Dendritic cell treated with granulocyte-macrophage colony-stimulating factor and Interleukin-4, amounts not matched to agents 40 ng/mL and 50 ng/mL, for 4 days (primary cell): ENCODE measurements around the gene GPR132.
"Not testable (repeated sequence)": the region's sequence is repeated elsewhere in the genome, so short reads cannot be mapped to it uniquely, and the experiment has no call there.

Experiments
- H3K27ac Mint-ChIP-seq: one replicate; pipeline ENCODE4 v1.8.0; 2022; ENCODE audit warnings: mild to moderate bottlenecking, mixed read lengths
- H3K27me3 Mint-ChIP-seq: one replicate; pipeline ENCODE4 v1.8.0; 2022; ENCODE audit warnings: mild to moderate bottlenecking, mixed read lengths
- H3K36me3 Mint-ChIP-seq: one replicate; pipeline ENCODE4 v1.8.0; 2022; ENCODE audit warnings: low read depth, mixed read lengths
- H3K4me1 Mint-ChIP-seq: one replicate; pipeline ENCODE4 v1.8.0; 2022; ENCODE audit warnings: low read depth, mixed read lengths
- H3K4me3 Mint-ChIP-seq: one replicate; pipeline ENCODE4 v1.8.0; 2022; ENCODE audit warnings: mild to moderate bottlenecking, moderate library complexity, mixed read lengths
- H3K9me3 Mint-ChIP-seq: one replicate; pipeline ENCODE4 v1.8.0; 2022; ENCODE audit warnings: mixed read lengths
- intact Hi-C: fragments of 100-400 bp; cut with micrococcal nuclease; formaldehyde crosslinking; loops from one replicate; pipeline ENCODE4 v1.15.0; 2022

The GPR132 gene

DNA sequence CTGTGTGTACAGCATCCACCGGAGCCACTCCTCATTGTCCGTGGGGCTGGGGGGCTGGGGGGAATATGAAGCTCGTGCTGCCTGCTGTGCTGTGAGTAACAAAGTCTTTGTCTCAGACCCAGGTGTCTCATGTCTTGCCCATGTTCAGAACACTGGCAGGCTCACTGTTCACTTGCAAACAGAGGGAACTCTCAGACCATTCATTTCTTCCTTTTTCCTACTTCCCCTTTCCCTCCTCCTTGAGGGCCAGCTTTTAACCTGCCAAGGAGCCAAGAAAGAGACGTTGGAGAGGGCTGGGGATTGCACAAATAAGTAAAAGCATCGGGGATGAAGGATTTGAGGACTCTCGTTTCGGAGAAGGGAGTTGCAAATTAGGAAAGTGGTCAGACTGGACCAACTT is 21.6 kb downstream of the GPR132 start:
- peaks cover 18% of the 10 kb centered on the region for H3K36me3 Mint-ChIP-seq
- H3K4me3 Mint-ChIP-seq = no peak overlapping the region
- intact Hi-C loops = no loop called here
- peak overlapping the region; percentile 21 for H3K27ac Mint-ChIP-seq
- peaks cover 14% of the 10 kb centered on the region for H3K27me3 Mint-ChIP-seq
- H3K4me1 Mint-ChIP-seq = peaks cover 40% of the 10 kb centered on the region
- no peaks in the 10 kb centered on the region for H3K9me3 Mint-ChIP-seq

DNA sequence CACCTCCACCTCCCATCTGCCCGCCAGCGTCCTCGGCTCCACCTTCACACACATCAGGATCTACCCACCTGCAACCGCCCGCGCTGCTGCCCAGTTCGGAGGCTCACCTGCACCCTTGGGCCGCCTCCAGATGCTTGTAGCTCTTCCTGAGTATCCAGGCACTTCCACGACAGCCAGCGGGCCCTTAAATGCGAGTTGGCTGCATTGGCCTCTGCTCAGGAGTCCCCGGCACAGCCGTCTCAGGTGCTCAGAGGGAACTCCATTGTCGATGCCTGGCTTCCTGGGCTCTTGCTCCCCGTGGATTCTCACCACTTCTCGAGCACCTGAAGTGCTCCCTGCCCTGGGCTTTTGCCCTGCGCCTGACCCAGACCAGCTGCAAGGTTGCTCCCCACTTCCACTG is 22.4 kb downstream of the GPR132 start:
- Mint-ChIP-seq H3K4me1 (peaks cover 36% of the 10 kb centered on the region), H3K27me3 (peaks cover 14% of the 10 kb centered on the region), H3K36me3 (peaks cover 10% of the 10 kb centered on the region), H3K9me3 (no peaks in the 10 kb centered on the region), H3K4me3 (no peak overlapping the region), H3K27ac (peak overlapping the region; percentile 21)
- intact Hi-C loops = no loop called here

DNA sequence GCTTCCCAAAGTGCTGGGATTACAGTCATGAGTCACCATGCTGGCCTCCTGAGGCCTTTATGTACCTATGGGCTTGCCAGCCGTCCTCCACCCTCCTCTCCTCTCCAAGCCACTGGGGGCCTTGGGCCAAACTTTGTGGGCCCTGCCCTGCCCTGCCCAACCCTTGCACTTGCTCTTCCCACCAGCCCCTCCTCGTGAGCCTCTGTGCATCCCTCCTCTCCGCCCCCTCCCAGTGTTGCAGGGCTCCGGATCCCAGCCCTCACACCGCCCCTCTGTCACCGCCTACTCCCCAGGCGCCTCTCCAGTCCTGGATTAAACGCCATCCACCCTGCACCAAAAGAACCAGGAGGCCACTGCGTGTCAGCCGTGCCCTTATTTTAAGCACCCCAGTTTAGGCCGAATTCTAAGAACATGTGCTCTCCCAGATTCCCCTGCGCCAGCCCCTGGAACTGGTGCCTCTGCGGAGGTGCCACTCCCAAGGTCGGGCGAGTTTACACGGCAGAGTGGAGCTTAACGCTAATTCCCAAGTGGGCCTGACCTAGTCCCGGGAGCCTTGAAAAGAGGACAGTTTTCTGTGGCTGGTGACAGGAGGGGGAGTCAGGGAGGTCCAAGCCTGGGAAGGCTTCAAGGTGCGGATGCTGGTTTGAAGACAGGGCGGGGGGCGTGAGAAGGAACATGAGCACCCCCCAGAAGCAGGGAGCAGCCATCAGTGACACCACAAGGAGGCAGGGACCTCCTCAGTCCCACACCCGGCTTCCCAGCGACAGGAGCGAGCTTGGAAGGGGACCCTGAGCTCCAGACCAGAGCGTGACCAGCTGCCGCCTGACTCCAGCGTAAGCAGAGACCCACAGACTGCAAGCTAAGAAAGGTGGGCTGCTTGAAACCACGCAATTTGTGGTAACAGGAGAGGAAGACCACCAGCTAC is 23.1 kb downstream of the GPR132 start:
- Mint-ChIP-seq H3K27me3 (peaks cover 16% of the 10 kb centered on the region), H3K27ac (no peak overlapping the region), H3K9me3 (no peaks in the 10 kb centered on the region), H3K36me3 (peaks cover 3% of the 10 kb centered on the region), H3K4me3 (no peak overlapping the region), H3K4me1 (peaks cover 35% of the 10 kb centered on the region)
- intact Hi-C loops = no loop called here

DNA sequence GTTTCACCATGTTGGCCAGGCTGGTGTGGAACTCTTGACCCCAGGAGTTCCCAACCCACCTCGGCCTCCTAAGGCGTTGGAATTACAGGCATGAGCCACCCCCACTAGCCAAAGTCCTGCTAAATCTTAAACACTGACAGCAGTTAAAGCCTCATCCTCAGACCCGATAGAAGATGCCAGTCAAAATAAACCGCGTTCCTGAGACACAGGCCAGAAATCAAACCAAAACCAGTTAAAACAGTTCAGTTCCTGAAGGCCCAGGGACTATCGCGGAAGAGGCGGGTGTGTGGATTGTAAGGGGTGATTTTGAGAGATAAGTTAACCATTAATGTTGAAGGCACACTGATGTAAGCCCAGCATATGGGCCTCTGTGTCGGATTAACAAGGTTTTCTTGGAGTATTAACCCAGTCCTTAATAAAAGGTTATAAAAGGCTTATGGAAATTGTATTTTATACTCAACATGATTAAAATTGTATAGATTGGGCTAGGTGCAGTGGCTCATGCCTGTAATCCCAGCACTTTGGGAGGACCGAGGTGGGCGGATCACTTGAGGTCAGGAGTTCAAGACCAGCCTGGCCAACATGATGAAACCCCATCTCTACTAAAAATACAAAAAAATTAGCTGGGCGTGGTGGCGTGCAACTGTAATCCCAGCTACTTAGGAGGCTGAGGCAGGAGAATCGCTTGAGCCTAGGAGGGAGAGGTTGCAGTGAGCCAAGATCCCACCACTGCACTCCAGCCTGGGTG is 25.6 kb downstream of the GPR132 start:
- Mint-ChIP-seq H3K4me3 (no peak overlapping the region), H3K36me3 (no peaks in the 10 kb centered on the region), H3K27ac (no peak overlapping the region), H3K9me3 (no peaks in the 10 kb centered on the region), H3K4me1 (peaks cover 15% of the 10 kb centered on the region), H3K27me3 (peaks cover 12% of the 10 kb centered on the region)
- intact Hi-C loops = no loop called here

DNA sequence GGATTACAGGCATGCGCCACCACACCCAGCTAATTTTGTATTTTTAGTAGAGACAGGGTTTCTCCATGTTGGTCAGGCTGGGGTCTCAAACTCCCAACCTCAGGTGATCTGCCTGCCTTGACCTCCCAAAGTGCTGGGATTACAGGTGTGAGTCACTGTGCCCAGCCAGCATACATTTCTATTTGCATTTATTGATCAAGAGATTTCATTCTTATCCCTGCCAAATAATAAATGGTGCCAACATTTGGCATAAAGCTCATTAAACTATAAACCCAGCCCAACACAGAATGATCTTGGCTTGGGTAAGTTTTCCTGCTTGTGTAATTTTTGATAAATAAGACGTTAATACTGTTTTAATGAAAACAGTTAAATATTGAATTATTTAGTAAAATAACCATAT is 29.6 kb downstream of the GPR132 start:
- intact Hi-C loops, H3K27ac Mint-ChIP-seq: not testable (repeated sequence)

DNA sequence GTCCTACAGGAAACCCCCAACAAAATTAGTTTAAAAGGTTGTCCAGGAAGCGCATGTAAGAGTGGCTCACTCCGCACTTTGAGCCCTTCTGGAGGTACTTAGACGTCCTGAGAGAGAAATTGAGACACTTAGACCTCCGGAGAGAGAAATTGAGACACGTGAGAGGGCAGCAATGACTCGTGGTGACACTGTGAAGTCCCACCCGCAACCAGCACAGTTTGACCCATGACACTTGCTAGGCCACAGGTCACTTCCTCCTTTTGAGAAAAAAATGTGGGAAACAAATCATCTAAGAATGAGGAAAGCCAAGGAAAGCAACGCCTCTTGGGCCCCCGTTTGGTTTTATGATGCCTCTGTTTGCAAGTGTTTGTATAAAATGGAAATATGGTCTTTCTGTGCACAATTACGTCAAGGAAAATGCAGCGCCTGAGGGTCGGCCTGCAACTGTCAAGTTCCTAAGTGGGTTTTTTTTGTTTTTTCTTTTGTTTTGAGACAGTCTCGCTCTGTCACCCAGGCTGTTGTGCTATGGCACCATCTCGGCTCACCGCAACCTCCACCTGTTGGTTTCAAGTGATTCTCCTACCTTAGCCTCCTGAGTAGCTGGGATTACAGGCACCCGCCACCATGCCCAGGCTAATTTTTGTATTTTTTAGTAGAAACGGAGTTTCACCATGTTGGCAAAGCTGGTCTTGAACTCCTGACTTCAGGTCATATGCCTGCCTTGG is 30.8 kb downstream of the GPR132 start:
- Mint-ChIP-seq H3K4me3 (no peak overlapping the region), H3K27me3 (peaks cover 9% of the 10 kb centered on the region), H3K36me3 (no peaks in the 10 kb centered on the region), H3K27ac (peak overlapping the region; percentile 71), H3K9me3 (no peaks in the 10 kb centered on the region), H3K4me1 (peaks cover 13% of the 10 kb centered on the region)
- intact Hi-C loops = no loop called here

More for the DNA sequence above, 29.6 kb downstream of the GPR132 start:
- H3K4me3 Mint-ChIP-seq, H3K27me3 Mint-ChIP-seq, H3K9me3 Mint-ChIP-seq, H3K36me3 Mint-ChIP-seq: not testable (repeated sequence)
- peaks cover 13% of the 10 kb centered on the region for H3K4me1 Mint-ChIP-seq

DNA sequence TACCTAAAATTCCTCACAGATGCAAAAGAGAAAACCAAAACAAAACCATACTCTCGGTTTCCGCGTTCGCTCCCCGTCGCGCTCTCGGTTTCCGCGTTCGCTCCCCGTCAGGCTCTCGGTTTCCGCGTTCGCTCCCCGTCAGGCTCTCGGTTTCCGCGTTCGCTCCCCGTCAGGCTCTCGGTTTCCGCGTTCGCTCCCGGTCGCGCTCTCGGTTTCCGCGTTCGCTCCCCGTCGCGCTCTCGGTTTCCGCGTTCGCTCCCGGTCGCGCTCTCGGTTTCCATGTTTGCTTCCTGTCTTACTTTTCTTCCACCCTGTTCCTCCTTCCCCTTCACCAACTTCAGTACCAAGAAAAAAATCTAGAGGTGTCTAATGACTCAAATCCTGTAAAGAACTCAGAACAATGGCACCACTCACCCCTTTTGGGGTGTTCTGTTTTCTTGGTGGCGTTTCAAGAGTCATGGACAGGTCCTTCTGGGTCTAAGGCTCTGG is 31.8 kb downstream of the GPR132 start:
- Mint-ChIP-seq H3K27ac (peak overlapping the region; percentile 71), H3K4me3 (peak overlapping the region; percentile 74), H3K4me1 (peaks cover 13% of the 10 kb centered on the region)
- H3K27me3 Mint-ChIP-seq, H3K9me3 Mint-ChIP-seq, H3K36me3 Mint-ChIP-seq, intact Hi-C loops: not testable (repeated sequence)

DNA sequence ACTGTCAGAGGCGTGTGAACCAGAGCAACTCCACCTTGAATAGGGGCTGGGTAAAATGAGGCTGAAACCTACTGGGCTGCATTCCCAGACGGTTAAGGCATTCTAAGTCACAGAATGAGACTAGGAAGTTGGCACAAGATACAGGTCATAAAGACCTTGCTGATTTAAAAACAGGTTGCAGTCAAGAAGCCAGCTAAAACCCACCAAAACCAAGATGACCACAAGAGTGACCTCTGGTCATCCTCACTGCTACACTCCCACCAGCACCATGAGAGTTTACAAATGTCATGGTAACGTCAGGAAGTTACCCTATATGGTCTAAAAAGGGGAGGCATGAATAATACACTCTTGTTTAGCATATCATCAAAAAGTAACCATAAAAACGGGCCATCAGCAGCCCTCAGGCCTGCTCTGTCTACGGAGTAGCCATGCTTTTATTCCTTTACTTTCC is 32.8 kb downstream of the GPR132 start:
- H3K27me3 Mint-ChIP-seq, H3K36me3 Mint-ChIP-seq, H3K4me3 Mint-ChIP-seq, H3K27ac Mint-ChIP-seq, intact Hi-C loops, H3K9me3 Mint-ChIP-seq: not testable (repeated sequence)
- H3K4me1 Mint-ChIP-seq = peaks cover 13% of the 10 kb centered on the region

DNA sequence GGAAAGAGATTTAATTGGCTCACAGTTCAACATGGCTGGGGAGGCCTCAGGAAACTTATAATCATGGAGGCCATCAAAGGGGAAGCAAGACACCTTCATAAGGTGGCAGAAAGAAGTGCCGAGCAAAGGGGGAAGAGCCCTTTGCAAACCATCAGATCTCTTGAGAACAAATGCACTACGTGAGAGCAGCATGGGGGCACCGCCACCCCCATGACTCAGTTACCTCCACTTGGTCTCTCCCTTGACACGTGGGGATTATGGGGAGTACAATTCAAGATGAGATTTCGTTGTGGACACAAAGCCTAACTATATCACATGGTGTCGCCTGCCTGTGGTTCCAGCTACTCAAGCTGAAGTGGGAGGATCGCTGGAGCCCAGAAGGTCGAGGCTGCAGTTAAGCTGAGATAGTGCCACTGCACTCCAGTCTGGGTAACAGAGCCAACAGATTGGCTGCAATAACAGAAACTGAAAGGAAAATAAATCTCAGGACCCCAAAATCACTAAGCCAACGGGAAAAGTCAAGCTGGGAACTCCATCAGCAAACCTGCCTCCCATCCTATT is 34.3 kb downstream of the GPR132 start:
- H3K36me3 Mint-ChIP-seq = no peaks in the 10 kb centered on the region
- no peak overlapping the region for H3K27ac Mint-ChIP-seq
- peaks cover 7% of the 10 kb centered on the region for H3K27me3 Mint-ChIP-seq
- no peak overlapping the region for H3K4me3 Mint-ChIP-seq
- H3K4me1 Mint-ChIP-seq = peaks cover 19% of the 10 kb centered on the region
- no peaks in the 10 kb centered on the region for H3K9me3 Mint-ChIP-seq
- intact Hi-C loops = no loop called here

DNA sequence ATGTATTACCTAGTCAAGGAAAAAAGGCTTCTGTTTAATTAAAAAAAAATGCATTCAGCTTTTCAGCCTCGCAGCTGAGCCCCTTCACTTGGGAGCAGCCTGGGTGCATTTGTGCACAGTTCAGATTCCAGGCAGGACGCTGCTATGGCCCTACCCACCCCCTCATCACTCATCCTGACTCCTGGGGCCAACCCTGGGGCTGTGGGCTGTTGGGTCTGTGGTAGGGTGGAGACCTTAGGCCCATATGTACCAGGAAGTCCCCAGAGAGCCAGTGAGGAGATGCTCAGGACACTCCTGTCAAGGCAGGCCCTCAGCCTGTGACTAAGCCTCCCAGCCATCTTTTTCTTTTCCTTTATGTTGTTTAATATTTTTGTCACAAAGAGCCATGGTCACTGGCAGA is 35.0 kb downstream of the GPR132 start:
- no peaks in the 10 kb centered on the region for H3K36me3 Mint-ChIP-seq
- H3K9me3 Mint-ChIP-seq = no peaks in the 10 kb centered on the region
- H3K27me3 Mint-ChIP-seq = peaks cover 7% of the 10 kb centered on the region
- H3K4me1 Mint-ChIP-seq = peaks cover 22% of the 10 kb centered on the region
- no peak overlapping the region for H3K4me3 Mint-ChIP-seq
- no peak overlapping the region for H3K27ac Mint-ChIP-seq
- intact Hi-C loops = no loop called here

DNA sequence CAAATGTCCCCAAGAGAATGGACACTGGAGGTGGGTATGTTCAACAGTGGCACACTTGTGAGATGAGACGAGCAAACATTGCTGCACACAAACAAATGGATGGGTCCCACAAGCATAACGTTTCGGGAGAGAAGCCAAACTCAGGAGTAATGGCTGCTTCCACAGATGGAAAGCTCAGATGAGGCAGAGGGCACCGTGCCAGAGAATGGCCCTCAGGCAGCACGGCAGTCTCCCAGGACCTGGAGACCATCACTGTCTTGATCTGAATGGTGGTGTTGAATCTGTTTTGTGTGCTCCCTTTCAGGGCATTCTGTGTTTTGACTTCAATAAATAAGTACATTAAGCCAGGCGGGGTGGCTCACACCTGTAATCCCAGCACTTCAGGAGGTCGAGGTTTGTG is 35.8 kb downstream of the GPR132 start:
- no peaks in the 10 kb centered on the region for H3K9me3 Mint-ChIP-seq
- peaks cover 7% of the 10 kb centered on the region for H3K27me3 Mint-ChIP-seq
- H3K4me1 Mint-ChIP-seq = peaks cover 24% of the 10 kb centered on the region
- H3K36me3 Mint-ChIP-seq = no peaks in the 10 kb centered on the region
- intact Hi-C loops = no loop called here
- no peak overlapping the region for H3K27ac Mint-ChIP-seq
- no peak overlapping the region for H3K4me3 Mint-ChIP-seq

DNA sequence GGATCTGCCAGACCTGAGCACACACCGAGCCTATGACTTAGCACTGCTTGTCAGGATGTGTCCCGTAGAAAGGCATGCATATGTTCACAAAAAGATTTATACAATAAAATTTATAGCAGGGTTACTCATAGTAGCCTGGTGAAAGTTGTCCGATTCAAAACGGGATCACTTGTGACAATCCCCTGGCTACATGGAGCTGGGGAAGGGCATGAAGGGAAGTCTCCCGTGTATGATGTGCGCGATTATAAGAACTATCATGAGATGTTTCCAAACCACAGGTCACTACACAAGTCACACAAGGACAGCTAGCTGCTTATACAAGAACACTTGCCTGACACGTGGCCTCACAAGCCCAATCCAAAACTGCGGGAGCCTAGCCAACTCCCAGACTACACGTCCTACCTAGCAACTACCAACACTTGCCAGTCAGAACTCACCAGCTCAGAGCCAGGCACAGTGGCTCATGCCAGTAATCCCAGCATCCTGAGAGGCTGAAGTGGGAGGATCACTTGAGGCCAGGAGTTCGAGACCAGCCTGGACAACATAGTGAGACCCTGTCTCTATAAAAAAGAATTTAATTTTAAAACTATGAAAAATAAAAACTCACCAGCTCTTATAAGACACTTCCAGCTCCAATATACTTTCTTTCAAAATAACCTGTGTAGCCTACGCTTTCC is 36.8 kb downstream of the GPR132 start:
- no peak overlapping the region for H3K27ac Mint-ChIP-seq
- H3K9me3 Mint-ChIP-seq = no peaks in the 10 kb centered on the region
- peaks cover 5% of the 10 kb centered on the region for H3K27me3 Mint-ChIP-seq
- peaks cover 14% of the 10 kb centered on the region for H3K4me1 Mint-ChIP-seq
- no peaks in the 10 kb centered on the region for H3K36me3 Mint-ChIP-seq
- intact Hi-C loops = no loop called here
- H3K4me3 Mint-ChIP-seq = no peak overlapping the region

DNA sequence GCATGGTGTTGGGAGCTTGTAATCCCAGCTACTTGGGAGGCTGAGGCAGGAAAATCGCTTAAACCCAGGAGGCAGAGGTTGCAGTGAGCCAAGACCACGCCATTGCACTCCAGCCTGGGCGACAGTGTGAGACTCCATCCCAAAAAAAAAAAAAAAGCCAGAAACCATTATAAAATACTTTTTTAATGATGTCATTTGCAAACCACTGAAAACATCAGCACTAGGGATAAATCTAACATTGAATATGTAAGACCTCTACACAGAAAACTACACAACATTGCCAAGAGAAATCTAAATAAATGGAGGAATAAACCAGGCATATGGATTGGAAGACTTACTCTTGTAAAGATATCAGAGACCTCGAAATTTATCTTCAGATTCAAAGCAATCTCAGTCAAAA is 37.5 kb downstream of the GPR132 start:
- peaks cover 17% of the 10 kb centered on the region for H3K4me1 Mint-ChIP-seq
- H3K4me3 Mint-ChIP-seq, H3K36me3 Mint-ChIP-seq, H3K27ac Mint-ChIP-seq, intact Hi-C loops, H3K9me3 Mint-ChIP-seq, H3K27me3 Mint-ChIP-seq: not testable (repeated sequence)
